Panc1 (cell line): ENCODE results near the gene ADK. TPM values are rescaled to one million over a fixed set of nuclear protein-coding genes. Genes with fewer than 3 reads are reported as not detected.

Experiments
- ATAC-seq: fragments of 200-7000 bp; cut with Tn5 transposase; 2 replicates; pipeline ENCODE4 v1.9.1; 2020; ENCODE audit warnings: mild to moderate bottlenecking, moderate library complexity
- BruUV-seq: library from RNA; stranded (reverse); fragments of 400-500 nt; replicated peaks from 2 replicates; lab custom pipeline; 2021; lab: Mats Ljungman, UMichigan
- CTCF ChIA-PET: fragments of 300-600 bp; sonication (Branson Sonifier 250); formaldehyde crosslinking; loops from one replicate; lab custom pipeline; 2022; ENCODE audit warnings: antibody characterized with exemption; lab: Charles Lee
- POLR2A ChIA-PET: fragments of 300-600 bp; sonication (Branson Sonifier 250); formaldehyde crosslinking; loops from one replicate; lab custom pipeline; 2022; ENCODE audit warnings: antibody characterized with exemption; lab: Charles Lee
- DNase-seq: peaks from one replicate; pipeline ENCODE4 v3.0.0-alpha.2; 2010; ENCODE audit warnings: low read depth, low spot score
- H3K27ac ChIP-seq: 2 replicates; pipeline ENCODE4 v1.5.1; 2011; ENCODE audit warnings: mild to moderate bottlenecking, low read length, inconsistent platforms
- H3K27me3 ChIP-seq: fragments of 200-500 bp; sonication (Bioruptor generic); 2 replicates; pipeline ENCODE4 v1.6.0; 2014; ENCODE audit warnings: low read length, inconsistent platforms; ENCODE audit not compliant: control insufficient read depth, insufficient read depth
- H3K36me3 ChIP-seq: fragments of 200-500 bp; sonication (Bioruptor generic); 2 replicates; pipeline ENCODE4 v1.5.1; 2014; ENCODE audit warnings: inconsistent platforms, mild to moderate bottlenecking, low read length, moderate library complexity; ENCODE audit not compliant: control insufficient read depth, insufficient read depth
- H3K4me1 ChIP-seq: 2 replicates; pipeline ENCODE4 v1.5.1; 2011; ENCODE audit warnings: inconsistent platforms, mild to moderate bottlenecking, low read length, moderate library complexity; ENCODE audit not compliant: control insufficient read depth, insufficient read depth
- H3K4me3 ChIP-seq, 2 experiments: 2 replicates each; pipeline ENCODE4 v1.5.1; 2011 to 2012; ENCODE audit warnings: low read depth in 2 of 2, low read length in 2 of 2, mild to moderate bottlenecking in 2 of 2, inconsistent platforms in 1 of 2, moderate library complexity in 1 of 2
- H3K9me3 ChIP-seq: fragments of 200-500 bp; sonication (Bioruptor generic); 2 replicates; pipeline ENCODE4 v1.5.1; 2014; ENCODE audit warnings: low read depth, mild to moderate bottlenecking, inconsistent platforms, low read length, moderate library complexity; ENCODE audit not compliant: control insufficient read depth, insufficient read depth
- POLR2AphosphoS5 ChIP-seq: IDR thresholded peaks from 2 replicates; pipeline ENCODE4 v1.6.1; 2012; ENCODE audit warnings: mild to moderate bottlenecking, low read depth, low read length, moderate library complexity
- SIN3A ChIP-seq: IDR thresholded peaks from 2 replicates; pipeline ENCODE4 v1.6.1; 2012; ENCODE audit warnings: low read depth, mild to moderate bottlenecking, low read length, moderate library complexity, borderline replicate concordance; ENCODE audit not compliant: insufficient read depth
- TCF7L2 ChIP-seq: IDR thresholded peaks from 2 replicates; pipeline ENCODE4 v1.6.1; 2011; ENCODE audit warnings: mild to moderate bottlenecking, low read depth, low read length, inconsistent platforms
- in situ Hi-C: cut with HindIII; loops from 2 replicates; pipeline ENCODE4 v1.10.0; 2016; ENCODE audit warnings: low sequenced_read_pairs, low pct_unique_long_range_greater_than_20kb
- intact Hi-C: fragments of 100-400 bp; cut with micrococcal nuclease; formaldehyde crosslinking; loops from one replicate; pipeline ENCODE4 v1.10.0; 2022; ENCODE audit not compliant: unreplicated experiment
- total RNA-seq: library from RNA; stranded (reverse); gene quantifications from one replicate; pipeline ENCODE4 v1.2.1, GENCODE V29; 2021; ENCODE audit not compliant: unreplicated experiment
- TF ChIP-seq, protein P1 (sequence below), 2 experiments: IDR thresholded peaks; 2 replicates each; pipeline ENCODE4 v1.6.1; 2011 to 2012; ENCODE audit warnings: low read depth in 2 of 2, control low read depth in 1 of 2, low read length in 1 of 2, mild to moderate bottlenecking in 1 of 2, moderate library complexity in 1 of 2; ENCODE audit not compliant: insufficient read depth in 1 of 2
- TF ChIP-seq, protein P2 (sequence below): fragments of 450-650 bp; IDR thresholded peaks from 2 replicates; pipeline ENCODE4 v1.5.1; 2017; ENCODE audit warnings: mild to moderate bottlenecking

Gene ADK
- total RNA-seq, 1 experiment from 2014 or later, result 64.5 TPM

DNA sequence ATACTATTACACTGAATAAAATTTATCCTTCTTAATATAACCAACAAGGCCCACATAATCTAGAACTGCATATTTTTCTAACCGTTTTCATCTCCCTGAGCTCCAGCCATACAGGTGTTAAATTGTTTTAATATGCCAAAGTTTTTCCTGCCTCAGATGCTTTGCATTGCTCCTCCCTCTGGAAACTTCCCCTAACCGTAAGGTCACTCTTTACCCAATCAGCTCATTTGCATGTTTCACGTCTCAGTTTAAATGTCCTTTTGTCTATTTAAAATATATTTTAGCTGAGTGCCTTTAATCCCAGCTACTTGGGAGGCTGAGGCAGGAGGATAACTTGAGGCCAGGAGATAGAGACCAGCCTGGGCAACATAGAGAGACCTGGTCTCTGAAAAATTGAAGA, 228.5 kb downstream of the ADK start:
- in situ Hi-C loops (no loop called here), intact Hi-C loops (no loop called here)
- no peak for ATAC-seq
- POLR2A ChIA-PET, result no interaction called here
- no peak for TF ChIP-seq TCF7L2
- TF ChIP-seq, protein P1, sequence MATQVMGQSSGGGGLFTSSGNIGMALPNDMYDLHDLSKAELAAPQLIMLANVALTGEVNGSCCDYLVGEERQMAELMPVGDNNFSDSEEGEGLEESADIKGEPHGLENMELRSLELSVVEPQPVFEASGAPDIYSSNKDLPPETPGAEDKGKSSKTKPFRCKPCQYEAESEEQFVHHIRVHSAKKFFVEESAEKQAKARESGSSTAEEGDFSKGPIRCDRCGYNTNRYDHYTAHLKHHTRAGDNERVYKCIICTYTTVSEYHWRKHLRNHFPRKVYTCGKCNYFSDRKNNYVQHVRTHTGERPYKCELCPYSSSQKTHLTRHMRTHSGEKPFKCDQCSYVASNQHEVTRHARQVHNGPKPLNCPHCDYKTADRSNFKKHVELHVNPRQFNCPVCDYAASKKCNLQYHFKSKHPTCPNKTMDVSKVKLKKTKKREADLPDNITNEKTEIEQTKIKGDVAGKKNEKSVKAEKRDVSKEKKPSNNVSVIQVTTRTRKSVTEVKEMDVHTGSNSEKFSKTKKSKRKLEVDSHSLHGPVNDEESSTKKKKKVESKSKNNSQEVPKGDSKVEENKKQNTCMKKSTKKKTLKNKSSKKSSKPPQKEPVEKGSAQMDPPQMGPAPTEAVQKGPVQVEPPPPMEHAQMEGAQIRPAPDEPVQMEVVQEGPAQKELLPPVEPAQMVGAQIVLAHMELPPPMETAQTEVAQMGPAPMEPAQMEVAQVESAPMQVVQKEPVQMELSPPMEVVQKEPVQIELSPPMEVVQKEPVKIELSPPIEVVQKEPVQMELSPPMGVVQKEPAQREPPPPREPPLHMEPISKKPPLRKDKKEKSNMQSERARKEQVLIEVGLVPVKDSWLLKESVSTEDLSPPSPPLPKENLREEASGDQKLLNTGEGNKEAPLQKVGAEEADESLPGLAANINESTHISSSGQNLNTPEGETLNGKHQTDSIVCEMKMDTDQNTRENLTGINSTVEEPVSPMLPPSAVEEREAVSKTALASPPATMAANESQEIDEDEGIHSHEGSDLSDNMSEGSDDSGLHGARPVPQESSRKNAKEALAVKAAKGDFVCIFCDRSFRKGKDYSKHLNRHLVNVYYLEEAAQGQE (IDR thresholded peaks at IDR 0.05; ENCODE audit: insufficient read depth in 1 of 2, low read depth in 2 of 2, low read length in 1 of 2), result no peak
- no peaks in the 10 kb centered on the region for H3K36me3 ChIP-seq
- H3K27me3 ChIP-seq, result no peaks in the 10 kb centered on the region
- no peak overlapping the region for H3K27ac ChIP-seq
- BruUV-seq, result no TSS peak
- DNase-seq, result no peak
- CTCF ChIA-PET, result no interaction called here
- no peak overlapping the region for H3K4me3 ChIP-seq
- H3K9me3 ChIP-seq, result no peaks in the 10 kb centered on the region
- H3K4me1 ChIP-seq, result no peaks in the 10 kb centered on the region

DNA sequence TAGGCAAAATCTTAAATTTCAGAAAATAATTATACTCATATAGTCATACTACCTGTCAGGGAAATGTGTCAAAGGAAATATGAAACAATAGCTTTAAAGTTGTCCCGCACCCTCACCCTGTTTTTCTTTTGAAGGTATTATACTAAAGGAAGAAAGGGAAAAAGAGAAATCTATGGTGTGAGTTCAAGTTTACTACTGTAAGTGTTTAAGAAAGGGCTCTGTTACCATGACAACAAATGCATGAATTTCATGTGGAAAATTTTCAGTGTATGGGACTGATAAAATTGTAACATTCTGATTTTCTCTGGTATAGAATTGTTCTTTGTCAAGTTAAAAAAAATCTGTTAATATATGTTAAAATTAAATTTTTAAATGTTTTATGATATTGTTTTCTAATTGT, 229.8 kb downstream of the ADK start:
- Histone ChIP-seq H3K36me3 (no peaks in the 10 kb centered on the region), H3K4me1 (no peaks in the 10 kb centered on the region), H3K9me3 (no peaks in the 10 kb centered on the region), H3K27me3 (no peaks in the 10 kb centered on the region), H3K4me3 (no peak overlapping the region), H3K27ac (no peak overlapping the region)
- ATAC-seq (no peak), DNase-seq (no peak)
- POLR2A ChIA-PET, result no interaction called here
- CTCF ChIA-PET, result no interaction called here
- TF ChIP-seq TCF7L2 (no peak), POLR2AphosphoS5 (no peak), SIN3A (no peak)
- TF ChIP-seq, protein P1 (IDR thresholded peaks at IDR 0.05; ENCODE audit: insufficient read depth in 1 of 2, low read depth in 2 of 2, low read length in 1 of 2), result no peak
- TF ChIP-seq, protein P2, sequence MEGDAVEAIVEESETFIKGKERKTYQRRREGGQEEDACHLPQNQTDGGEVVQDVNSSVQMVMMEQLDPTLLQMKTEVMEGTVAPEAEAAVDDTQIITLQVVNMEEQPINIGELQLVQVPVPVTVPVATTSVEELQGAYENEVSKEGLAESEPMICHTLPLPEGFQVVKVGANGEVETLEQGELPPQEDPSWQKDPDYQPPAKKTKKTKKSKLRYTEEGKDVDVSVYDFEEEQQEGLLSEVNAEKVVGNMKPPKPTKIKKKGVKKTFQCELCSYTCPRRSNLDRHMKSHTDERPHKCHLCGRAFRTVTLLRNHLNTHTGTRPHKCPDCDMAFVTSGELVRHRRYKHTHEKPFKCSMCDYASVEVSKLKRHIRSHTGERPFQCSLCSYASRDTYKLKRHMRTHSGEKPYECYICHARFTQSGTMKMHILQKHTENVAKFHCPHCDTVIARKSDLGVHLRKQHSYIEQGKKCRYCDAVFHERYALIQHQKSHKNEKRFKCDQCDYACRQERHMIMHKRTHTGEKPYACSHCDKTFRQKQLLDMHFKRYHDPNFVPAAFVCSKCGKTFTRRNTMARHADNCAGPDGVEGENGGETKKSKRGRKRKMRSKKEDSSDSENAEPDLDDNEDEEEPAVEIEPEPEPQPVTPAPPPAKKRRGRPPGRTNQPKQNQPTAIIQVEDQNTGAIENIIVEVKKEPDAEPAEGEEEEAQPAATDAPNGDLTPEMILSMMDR, result no peak
- in situ Hi-C loops, result no loop called here
- intact Hi-C loops, result no loop called here
- BruUV-seq, result no TSS peak
